Uterus (tissue), 4 donors: ENCODE data around the gene ZGPAT. TPM values are rescaled to one million over a fixed set of nuclear protein-coding genes. Genes with fewer than 3 reads are reported as not detected.

Source experiments
- DNase-seq, 2 donors: peaks; one replicate each; pipeline ENCODE4 v3.0.0-alpha.2; 2019 to 2020
- H3K27ac ChIP-seq, 2 donors: fragments of 200-600 bp; sonication (generic); 1 replicate in 1 of 2; 2 replicates in 1 of 2; pipeline ENCODE4 v1.5.1; 2016 to 2018
- H3K27me3 ChIP-seq, 2 donors: fragments of 200-600 bp; sonication (generic); one replicate each; pipeline ENCODE4 v1.5.1; 2018 to 2019; ENCODE audit warnings: control low read depth in 1 of 2
- H3K36me3 ChIP-seq, 2 donors: fragments of 200-600 bp; sonication (generic); one replicate each; pipeline ENCODE4 v1.5.1; 2019; ENCODE audit warnings: control low read depth in 1 of 2
- H3K4me1 ChIP-seq, 2 donors: fragments of 200-600 bp; sonication (generic); one replicate each; pipeline ENCODE4 v1.5.1; 2018 to 2019; ENCODE audit warnings: control low read depth in 1 of 2
- H3K4me3 ChIP-seq, 2 donors: fragments of 200-600 bp; sonication (generic); 1 replicate in 1 of 2; 2 replicates in 1 of 2; pipeline ENCODE4 v1.5.1; 2018 to 2019; ENCODE audit warnings: mild to moderate bottlenecking in 1 of 2
- H3K9me3 ChIP-seq, 2 donors: fragments of 200-600 bp; sonication (generic); one replicate each; pipeline ENCODE4 v1.5.1; 2019; ENCODE audit warnings: control low read depth in 1 of 2
- POLR2A ChIP-seq, 2 donors: fragments of 450-650 bp; IDR thresholded peaks; one replicate each; pipeline ENCODE4 v1.6.1; 2016; ENCODE audit warnings: antibody characterized with exemption in 2 of 2, mild to moderate bottlenecking in 1 of 2, moderate library complexity in 1 of 2
- intact Hi-C: fragments of 100-400 bp; cut with DNase I; formaldehyde crosslinking; loops from one replicate; pipeline ENCODE4 v1.15.1; 2023; ENCODE audit warnings: low total_unique reads
- total RNA-seq, 4 donors: library from RNA; depleted of rRNA in 3 of 4; stranded (reverse); fragments of >200 nt in 3 of 4; gene quantifications; one replicate each; pipeline versions ENCODE4 v1.1.0 to v1.2.4, GENCODE V29; 2014 to 2023
- TF ChIP-seq, protein P1 (sequence below), 4 experiments: fragments of 200-600 bp in 2 of 4; fragments of 450-650 bp in 2 of 4; sonication (generic) in 2 of 4; IDR thresholded peaks; one replicate each; pipeline ENCODE4 v1.5.1; 2016 to 2019; ENCODE audit warnings: antibody characterized with exemption in 4 of 4, mild to moderate bottlenecking in 2 of 4, moderate library complexity in 1 of 4
- donor health status: DM: yes; HTN: yes; CAD: no.

Gene ZGPAT
- total RNA-seq, 4 donors from 2014 or later = 1.5 to 37.9 (median 15.3) TPM

DNA sequence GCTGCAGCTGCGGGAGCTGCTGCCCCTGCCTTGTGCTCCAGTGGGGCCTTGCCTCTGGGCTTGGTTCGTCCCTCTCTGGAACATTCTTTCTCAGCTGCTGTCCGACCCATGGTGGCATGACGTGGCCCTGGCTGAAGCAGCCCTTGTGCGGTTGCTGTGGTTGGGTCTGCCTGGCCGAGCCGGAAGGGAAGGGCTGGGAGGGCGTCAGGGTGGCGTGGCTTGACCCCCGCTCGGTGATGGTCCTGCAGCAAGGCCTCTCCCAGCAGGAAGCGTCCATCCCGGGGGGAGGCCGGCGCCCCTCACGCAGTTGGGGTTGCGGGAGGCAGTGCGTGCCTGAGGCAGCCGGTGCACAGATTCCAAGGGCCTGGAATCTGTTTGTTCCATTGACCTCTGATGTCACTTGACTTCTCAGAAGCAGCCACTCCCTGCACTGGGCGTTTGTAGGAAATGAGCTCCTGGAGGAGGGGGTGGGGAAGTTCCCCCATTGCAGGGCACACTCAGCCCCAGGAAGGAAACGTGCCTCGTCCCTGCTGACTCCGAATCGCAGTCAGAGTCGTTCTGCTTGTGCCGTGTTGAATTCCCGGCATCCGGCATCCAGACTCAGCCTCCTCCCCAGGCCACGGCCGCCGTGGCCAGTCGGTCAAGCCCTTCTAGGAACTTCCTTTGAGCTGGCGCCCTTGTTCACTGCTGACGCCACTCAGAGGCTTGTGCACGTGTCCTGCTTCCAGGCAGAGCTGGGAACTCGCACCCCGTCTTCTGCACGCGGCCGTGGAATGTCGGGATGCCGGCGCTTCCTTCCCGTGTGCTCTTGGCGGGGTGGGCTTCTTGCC lies 21.1 kb upstream of the ZGPAT start:
- Histone ChIP-seq H3K27ac (peak overlapping the region; percentile 66 to 79), H3K27me3 (no peaks in the 10 kb centered on the region), H3K4me1 (peaks cover 3 to 20% of the 10 kb centered on the region in 2 donors), H3K4me3 (no peak overlapping the region), H3K9me3 (no peaks in the 10 kb centered on the region), H3K36me3 (no peaks in the 10 kb centered on the region)
- intact Hi-C loops = no loop called here
- peak in 1 of 2 donors; percentile 16 for TF ChIP-seq POLR2A (IDR thresholded peaks at IDR 0.05)
- TF ChIP-seq, protein P1, sequence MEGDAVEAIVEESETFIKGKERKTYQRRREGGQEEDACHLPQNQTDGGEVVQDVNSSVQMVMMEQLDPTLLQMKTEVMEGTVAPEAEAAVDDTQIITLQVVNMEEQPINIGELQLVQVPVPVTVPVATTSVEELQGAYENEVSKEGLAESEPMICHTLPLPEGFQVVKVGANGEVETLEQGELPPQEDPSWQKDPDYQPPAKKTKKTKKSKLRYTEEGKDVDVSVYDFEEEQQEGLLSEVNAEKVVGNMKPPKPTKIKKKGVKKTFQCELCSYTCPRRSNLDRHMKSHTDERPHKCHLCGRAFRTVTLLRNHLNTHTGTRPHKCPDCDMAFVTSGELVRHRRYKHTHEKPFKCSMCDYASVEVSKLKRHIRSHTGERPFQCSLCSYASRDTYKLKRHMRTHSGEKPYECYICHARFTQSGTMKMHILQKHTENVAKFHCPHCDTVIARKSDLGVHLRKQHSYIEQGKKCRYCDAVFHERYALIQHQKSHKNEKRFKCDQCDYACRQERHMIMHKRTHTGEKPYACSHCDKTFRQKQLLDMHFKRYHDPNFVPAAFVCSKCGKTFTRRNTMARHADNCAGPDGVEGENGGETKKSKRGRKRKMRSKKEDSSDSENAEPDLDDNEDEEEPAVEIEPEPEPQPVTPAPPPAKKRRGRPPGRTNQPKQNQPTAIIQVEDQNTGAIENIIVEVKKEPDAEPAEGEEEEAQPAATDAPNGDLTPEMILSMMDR (IDR thresholded peaks at IDR 0.05) = peak in 1 of 4 experiments; percentile 4
- DNase-seq = peak; percentile 69 to 79

DNA sequence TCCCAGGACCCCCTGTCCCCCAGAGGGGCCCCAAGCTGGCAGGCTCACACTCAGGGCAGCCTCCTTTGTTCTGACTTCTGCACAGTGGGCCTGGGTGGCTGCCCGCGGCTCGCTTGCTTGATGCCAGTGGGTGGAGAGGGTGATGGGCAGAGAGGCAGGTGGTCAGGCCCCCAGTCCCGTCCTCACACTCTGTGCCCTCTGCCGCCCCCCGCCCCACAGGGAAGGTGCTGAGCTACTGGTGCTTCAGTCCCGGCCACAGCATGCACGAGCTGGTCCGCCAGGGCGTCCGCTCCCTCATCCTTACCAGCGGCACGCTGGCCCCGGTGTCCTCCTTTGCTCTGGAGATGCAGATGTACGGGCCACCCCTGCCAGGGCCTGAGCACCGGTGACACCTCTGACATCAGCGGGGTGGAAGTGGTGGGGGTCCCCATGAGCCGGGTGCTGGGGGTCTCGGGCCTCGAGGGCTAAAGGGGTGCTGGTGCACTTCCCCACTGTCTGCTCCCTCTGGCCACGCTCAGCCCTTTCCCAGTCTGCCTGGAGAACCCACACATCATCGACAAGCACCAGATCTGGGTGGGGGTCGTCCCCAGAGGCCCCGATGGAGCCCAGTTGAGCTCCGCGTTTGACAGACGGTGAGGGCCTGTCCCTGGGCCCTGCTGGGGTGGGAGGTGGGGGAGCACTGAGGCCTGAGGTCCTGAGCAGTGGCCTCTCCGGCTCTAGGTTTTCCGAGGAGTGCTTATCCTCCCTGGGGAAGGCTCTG lies 20.2 kb upstream of the ZGPAT start:
- DNase-seq = no peak
- H3K27ac ChIP-seq = peak overlapping the region; percentile 66 to 79
- no peak overlapping the region for H3K4me3 ChIP-seq

DNA sequence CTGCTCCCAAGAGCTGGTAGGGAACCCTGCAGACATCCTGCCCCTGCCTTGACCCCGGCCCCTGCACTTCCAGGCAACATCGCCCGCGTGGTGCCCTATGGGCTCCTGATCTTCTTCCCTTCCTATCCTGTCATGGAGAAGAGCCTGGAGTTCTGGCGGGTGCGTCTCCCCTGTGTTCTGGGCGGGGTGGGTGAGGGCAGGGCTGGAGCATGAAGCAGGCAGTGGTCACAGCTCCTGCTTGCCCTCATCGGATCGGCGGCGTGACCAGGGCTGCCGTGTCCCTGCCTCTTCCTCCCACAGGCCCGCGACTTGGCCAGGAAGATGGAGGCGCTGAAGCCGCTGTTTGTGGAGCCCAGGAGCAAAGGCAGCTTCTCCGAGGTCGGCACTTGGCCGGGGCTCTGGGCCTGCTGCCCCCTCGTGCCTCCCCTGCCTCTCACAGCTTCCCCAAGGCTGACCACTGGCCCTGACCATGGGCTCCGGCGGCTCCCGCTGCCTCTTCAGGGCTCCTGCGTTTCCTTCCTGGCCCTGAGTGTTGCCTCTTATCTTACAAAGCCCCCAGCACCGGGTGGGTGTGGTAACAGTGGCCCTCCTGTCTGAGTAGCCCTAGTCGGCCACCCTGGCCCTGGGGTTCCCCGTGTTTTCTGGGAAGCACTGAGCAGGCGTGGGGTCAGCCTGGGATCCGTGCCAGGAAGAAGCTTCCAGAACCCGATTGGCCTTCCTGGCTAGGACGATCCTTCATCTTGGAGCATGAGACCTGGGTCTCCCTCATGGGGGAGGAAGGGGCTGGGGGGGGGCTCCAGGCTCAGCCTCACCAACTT lies 19.4 kb upstream of the ZGPAT start:
- Histone ChIP-seq H3K4me1 (peaks cover 0 to 15% of the 10 kb centered on the region in 2 donors), H3K27me3 (no peaks in the 10 kb centered on the region), H3K36me3 (no peaks in the 10 kb centered on the region), H3K4me3 (no peak overlapping the region), H3K27ac (peak overlapping the region; percentile 66 to 79), H3K9me3 (no peaks in the 10 kb centered on the region)
- DNase-seq = no peak
- intact Hi-C loops = no loop called here
- TF ChIP-seq, protein P1 (IDR thresholded peaks at IDR 0.05) = no peak
- no peak for TF ChIP-seq POLR2A (IDR thresholded peaks at IDR 0.05)

More for the DNA sequence above, 20.2 kb upstream of the ZGPAT start:
- no peaks in the 10 kb centered on the region for H3K9me3 ChIP-seq
- no peak for TF ChIP-seq POLR2A (IDR thresholded peaks at IDR 0.05)
- TF ChIP-seq, protein P1 (IDR thresholded peaks at IDR 0.05) = no peak
- intact Hi-C loops = no loop called here
- no peaks in the 10 kb centered on the region for H3K27me3 ChIP-seq
- H3K4me1 ChIP-seq = peaks cover 2 to 19% of the 10 kb centered on the region in 2 donors
- no peaks in the 10 kb centered on the region for H3K36me3 ChIP-seq

DNA sequence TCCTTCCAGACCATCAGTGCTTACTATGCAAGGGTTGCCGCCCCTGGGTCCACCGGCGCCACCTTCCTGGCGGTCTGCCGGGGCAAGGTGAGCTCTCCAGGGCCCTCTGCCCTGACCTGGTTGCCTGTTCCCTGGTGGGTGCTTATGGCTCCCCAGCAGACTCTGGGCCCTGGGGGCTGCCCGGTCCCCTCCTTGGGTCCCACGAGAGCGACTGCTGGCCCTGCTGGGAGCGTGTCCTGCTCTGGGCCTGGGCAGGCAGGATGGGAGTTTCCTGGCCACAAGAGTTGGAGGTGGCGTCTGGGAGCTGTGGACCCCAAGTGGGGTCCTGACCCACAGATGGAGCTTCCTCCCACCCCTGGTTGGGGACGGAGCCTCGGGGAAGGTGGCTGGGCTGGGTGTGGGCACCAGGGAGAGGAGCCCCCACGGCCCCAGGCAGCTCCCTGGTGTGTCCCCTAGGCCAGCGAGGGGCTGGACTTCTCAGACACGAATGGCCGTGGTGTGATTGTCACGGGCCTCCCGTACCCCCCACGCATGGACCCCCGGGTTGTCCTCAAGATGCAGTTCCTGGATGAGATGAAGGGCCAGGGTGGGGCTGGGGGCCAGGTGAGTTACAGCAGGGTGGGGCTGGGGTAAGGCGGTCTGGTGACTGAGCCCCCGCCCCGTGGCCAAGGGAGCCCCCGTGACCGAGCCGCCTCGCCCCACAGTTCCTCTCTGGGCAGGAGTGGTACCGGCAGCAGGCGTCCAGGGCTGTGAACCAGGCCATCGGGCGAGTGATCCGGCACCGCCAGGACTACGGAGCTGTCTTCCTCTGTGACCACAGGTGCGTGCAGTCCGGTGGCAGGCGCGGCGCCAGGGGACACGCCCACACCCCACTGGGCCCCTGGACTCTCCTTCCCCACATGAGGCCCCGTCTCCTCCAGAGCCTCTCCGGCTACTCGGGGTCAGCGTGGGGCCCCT lies 18.5 kb upstream of the ZGPAT start:
- Histone ChIP-seq H3K4me1 (peaks cover 0 to 15% of the 10 kb centered on the region in 2 donors), H3K36me3 (no peaks in the 10 kb centered on the region), H3K27ac (peak overlapping the region; percentile 66 to 79), H3K27me3 (no peaks in the 10 kb centered on the region), H3K4me3 (no peak overlapping the region), H3K9me3 (no peaks in the 10 kb centered on the region)
- TF ChIP-seq POLR2A (IDR thresholded peaks at IDR 0.05) = no peak
- TF ChIP-seq, protein P1 (IDR thresholded peaks at IDR 0.05) = no peak
- intact Hi-C loops = no loop called here
- DNase-seq = no peak
